NCI-H1436 treated with DMSO at 0.1 percent for 48 hours (cell line): Measurements from ENCODE around the gene PLCG2.
"Not testable (repeated sequence)": the region's sequence is repeated elsewhere in the genome, so short reads cannot be mapped to it uniquely, and the experiment has no call there.

Experiments used
- DNase-seq: peaks from one replicate; lab custom pipeline; 2025; lab: John Stamatoyannopoulos, UW

Gene PLCG2

GRCh38 chr16:81790277-81790676 lies 11.2 kb downstream of the PLCG2 start:
- no peak for DNase-seq

GRCh38 chr16:81790830-81791435 lies 11.8 kb downstream of the PLCG2 start:
- DNase-seq: no peak

- no peak for DNase-seq
These were observed 13.7 kb downstream of the PLCG2 start for GRCh38 chr16:81792828-81793227.

GRCh38 chr16:81795193-81795592 lies 16.1 kb downstream of the PLCG2 start:
- no peak for DNase-seq

GRCh38 chr16:81796035-81796434 lies 16.9 kb downstream of the PLCG2 start:
- DNase-seq: no peak

DNA sequence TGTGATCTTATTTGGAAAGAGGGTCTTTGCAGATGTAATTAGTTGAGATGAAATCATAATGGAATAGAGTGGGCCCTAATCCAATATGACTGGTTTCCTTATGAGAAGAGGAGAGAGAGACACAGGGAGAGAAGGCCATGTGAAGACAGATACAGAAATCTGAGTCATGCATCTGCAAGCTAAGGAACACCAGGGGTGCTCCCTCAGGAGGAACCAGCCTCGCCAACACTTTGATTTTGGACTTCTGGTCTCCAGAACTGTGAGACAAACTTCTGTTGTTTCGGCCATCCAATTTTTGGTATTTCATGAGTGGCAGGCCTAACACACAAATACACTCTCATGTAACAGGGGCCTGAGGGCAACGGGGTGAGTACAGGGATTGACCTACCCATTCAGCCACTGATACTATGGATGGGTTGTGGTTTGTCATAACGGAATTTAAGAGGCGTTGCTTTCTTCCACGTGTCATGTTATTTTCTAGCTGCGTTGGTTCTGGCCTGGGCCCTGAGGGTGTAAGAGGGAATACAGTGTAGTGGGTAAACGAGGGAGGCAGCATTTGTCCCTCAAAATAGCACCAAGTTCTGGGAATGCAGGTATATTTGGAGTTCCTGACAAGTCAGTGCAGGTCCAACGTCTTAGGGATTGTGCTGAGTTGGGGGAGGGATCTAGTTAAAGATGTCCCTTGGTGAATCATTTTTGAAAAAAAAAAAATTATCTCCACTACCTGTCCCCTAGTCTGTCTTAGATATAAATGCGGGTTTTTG lies 17.7 kb downstream of the PLCG2 start:
- no peak for DNase-seq

DNA sequence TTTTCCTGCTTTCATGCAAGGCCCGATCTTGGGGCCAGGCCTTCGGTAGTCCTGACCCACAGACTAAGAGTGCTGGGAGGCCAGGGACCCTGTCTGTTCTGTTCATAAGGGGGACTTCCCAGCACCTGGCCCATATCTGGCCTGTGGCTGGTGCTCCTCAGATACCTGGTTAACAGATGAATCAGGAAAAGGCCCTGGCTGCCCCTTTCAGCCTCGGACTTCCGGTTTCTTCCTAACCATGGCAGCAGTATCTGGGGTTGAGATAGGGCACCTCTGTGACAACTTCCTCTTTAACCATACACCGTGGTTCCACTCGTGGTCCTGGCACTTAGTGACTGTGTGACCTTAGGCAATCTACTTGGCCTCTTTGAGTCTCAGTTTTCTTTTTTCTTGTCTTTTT lies 18.4 kb downstream of the PLCG2 start:
- no peak for DNase-seq

- no peak for DNase-seq
These were observed 19.4 kb downstream of the PLCG2 start for GRCh38 chr16:81798311-81799137.

DNA sequence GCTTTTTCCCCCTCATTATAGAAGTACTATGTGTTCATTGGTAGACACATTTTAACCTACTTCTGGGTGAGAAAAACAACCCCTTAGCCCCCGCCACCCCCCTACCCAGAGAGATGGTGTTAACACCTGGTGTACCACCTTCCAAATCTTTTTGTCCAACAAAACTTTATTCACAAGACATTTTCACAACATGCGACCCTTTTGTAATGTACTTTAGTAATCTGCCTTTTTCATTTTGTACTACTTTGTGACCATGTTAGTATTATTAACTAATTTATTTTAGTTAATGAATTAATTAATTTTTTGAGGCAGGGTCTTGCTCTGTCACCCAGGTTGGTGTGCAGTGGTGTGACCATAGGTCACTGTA lies 20.0 kb downstream of the PLCG2 start:
- no peak for DNase-seq

DNA sequence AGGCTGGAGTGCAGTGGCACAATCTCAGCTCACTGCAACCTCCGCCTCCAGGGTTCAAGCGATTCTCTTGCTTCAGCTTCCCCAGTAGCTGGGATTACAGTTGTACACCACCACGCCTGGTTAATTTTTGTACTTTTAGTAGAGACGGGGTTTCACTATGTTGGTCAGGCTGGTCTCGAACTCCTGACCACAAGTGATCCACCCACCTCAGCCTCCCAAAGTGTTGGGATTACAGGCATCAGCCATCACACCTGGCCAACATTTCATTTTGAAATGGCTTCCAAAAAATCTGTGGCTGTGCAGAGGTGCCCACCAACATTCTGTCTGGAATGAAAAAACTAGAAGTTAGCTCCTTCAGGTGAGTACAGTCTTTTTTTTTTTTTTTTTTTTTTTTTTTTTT lies 22.6 kb downstream of the PLCG2 start:
- DNase-seq: not testable (repeated sequence)

GRCh38 chr16:81803332-81803731 lies 24.2 kb downstream of the PLCG2 start:
- DNase-seq: no peak

DNA sequence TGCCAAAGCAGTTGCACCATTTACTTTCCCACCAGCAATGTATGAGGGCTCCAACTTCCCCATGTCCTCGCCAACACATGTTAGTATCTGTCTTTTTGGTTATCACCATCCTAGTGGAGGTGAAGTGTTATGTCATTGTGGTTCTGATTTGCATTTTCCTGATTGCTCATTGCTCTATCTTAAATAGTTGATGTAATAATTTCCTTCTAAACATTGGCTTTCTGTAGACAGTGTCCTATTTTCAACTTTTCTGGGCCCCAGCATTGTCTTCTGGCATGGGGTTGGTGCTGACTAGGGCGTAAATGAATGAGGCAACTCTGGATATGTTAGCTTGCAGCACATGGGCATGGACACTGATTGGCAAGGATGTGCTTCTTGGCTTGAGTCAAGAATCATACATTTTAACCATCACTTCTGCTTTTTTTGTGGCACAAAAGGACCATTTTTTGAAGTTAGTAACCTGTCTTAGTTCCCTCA lies 25.1 kb downstream of the PLCG2 start:
- no peak for DNase-seq

GRCh38 chr16:81806696-81807095 lies 27.6 kb downstream of the PLCG2 start:
- DNase-seq: no peak

DNA sequence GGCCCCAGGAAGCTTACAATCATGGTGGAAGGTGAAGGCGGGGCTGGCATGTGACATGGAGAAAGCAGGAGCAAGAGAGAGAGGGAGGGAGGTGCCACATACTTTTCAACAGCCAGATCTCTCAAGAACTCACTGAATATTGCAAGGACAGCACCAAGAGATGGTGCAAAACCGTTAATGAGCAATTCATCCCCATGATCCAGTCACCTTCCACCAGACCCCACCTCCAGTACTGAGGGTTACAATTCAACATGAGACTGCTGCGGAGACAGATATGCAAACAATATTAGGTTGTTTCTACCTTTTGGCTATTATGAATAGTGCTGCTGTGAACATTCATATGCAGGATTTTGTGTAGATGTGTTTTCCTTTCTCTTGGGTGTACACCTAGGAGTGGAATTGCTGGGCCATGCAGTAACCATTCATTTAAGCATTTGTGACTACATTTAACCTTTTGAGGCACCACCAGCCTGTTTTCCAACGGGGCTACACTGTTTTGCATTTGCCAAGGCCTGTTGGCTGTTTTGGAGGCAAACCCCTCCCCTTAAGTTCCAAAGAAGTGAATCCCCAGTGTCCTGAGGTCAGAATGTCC lies 28.8 kb downstream of the PLCG2 start:
- DNase-seq: no peak

- no peak for DNase-seq
These were observed 29.9 kb downstream of the PLCG2 start for GRCh38 chr16:81808933-81809480.

DNA sequence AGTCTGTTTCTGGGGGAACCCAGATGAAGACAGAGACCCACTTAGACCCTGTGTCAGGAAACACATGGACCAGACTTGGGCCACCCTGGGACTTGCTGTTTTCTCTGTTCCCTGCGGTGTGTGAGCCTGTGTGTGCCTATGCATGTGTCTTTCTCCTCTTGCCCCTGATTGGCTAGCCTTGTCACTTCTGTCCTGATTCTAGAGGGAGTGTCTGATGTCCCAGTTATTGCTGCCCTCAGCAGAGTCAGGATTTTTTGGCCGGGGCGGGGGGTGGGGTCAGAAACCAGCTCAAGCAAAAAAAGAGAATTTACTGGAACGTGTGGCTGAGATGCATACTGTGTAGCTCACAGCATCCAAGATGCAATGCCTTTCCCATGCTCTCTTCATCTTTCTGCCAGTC lies 30.5 kb downstream of the PLCG2 start:
- no peak for DNase-seq

DNA sequence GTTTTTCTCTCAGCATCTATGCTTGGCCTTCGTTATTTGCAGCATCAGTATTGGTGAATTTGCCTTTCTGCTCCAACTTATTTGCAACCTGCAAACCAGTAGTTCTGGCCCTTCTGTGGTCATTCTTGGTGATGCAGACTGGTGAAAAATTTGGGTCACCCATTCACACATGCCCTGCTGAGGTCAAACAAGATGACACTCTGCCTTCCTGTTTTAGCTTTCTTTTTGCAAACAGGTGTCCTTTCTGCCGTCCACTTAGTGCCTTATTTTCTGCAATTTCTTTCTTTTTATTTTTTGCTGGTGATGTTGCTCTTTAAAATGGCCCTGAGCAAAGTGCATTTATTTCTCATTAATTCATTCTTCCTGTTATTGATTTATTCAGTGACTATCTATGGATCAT lies 31.3 kb downstream of the PLCG2 start:
- no peak for DNase-seq

DNA sequence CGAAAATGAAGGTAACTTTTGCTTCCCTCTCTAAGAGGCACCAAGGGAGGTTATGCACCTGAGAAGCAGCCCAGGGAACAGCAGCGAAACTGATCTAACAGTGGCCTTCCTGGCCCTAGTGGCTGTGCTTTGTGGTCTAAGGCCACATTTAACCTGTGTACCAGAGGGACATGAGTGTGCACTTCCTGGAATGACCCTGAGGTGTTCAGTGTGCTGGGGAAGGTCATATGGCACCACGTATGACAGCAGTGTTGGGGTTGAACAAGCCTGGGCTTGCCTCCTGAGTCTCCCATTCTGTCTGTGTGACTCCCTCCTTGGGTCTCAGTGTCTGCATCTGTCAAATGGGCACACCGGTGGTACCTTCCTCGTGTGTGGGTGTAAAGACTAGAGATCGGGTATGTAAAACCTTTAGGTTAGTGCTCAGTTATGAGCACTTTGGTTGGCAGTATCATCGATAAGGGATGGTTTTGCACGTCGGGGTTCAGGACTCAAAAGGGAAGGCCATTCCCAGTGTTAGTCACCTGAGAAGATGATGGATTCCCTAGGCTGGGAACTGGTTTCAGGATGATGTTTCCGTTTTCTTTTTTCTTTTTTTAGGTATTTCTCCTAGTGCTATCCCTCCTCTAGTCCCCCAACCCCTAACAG lies 31.9 kb downstream of the PLCG2 start:
- no peak for DNase-seq

DNA sequence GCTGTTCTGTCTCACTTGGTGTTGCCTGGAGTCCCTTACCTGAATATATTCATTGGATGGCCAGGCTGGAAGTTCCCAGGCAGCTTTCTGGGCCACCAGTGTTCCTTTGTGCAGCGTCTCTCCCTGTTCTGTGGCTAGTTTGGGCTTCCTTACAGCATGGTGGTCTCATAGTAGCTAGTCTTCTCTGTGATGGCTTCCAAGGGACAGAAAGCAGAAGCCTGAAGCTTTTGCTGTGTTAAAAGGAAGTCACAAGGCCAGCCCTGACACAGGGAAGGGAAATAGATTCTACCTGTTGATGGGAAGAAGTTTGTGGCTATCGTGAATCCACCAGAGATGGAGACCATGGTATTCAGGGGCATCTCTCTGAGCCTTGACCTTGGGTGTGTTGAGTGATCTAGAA lies 34.6 kb downstream of the PLCG2 start:
- DNase-seq: no peak

DNA sequence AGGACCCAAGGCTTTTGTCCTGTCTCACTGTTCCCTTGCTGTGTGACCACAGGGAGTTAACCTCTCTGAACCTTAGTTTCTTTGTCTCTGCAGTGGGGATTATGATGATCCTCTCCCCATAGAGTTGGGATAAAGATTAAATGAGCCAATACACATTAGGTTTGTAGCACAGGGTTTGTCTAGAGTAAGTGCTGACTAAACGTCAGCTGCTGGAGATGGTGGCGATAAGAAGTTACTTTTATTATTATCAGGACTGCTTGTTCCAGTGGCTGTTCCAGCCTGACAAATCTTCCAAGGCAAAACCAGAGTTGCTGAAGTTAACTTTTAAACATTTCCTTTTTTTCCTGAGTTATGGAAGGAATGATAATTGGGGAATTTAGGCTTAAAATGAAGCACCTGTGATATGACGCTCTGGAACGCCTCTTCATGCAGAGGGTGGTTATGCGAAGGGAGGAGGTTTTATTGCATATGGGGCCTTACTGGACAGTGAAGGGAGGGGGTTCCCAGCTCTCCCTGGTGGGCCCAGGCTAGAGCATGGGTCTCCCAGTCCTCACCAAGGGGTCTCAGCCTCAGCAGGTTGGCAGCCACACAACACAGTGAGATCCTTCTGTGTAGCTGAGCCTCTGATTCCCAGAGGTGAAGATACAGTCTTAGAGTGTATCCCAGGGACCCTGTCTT lies 35.8 kb downstream of the PLCG2 start:
- no peak for DNase-seq

DNA sequence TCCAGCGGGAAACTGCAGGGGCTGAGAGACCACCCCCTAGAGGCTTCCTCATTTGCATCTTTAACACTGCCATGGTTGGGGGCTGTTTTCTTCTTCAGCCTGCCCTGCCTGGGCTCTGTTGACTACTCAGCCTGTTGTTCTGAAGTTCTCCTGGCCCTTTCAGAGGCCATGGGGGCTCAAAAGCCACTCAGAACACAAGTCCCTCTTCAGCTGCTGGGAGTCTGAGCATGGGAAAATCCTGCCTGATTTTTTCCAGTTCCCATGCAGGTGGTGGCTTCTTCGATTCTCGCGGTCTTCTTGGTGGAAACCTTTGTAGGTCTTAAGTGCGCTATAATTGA lies 36.3 kb downstream of the PLCG2 start:
- DNase-seq: no peak
